Measurements from ENCODE around the gene DIPK1A. TPM values are rescaled to one million over a fixed set of nuclear protein-coding genes. Genes with fewer than 3 reads are reported as not detected.
A peak's percentile ranks its signal among the peaks of the same experiment; 100 is the strongest.
"Not testable (repeated sequence)": the region's sequence is repeated elsewhere in the genome, so short reads cannot be mapped to it uniquely, and the experiment has no call there.

DIPK1A gene
- total RNA-seq, 1 experiment from 2014 or later = 12.4 TPM

DNA sequence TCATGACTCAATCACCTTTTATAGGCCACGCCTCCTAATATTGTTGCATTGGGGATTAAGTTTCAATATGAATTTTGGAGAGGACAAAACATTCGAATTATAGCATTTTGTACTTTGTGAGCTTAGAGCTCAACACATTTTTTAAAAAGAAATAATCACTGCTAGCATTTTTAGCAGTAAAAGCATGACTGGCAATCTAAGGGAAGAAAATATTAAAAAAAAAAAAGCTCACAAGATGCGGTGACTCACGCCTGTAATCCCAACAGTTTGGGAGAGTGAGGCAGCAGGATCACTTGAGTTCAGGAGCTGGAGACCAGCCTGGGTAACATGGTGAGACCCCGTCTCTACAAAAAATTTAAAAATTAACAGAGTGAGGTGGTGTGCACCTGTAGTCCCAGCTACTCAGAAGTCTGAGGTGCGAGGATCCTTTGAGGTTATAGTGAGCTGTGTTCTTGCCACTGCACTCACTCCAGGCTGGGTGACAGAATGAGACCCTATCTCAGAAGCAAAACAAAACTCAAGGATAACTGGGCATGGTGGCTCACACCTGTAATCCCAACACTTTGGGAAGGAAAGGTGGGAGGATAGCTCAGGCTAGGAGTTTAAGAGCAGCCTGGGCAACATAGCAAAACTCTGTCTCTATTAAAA, 28.8 kb upstream of the DIPK1A start:
- in situ Hi-C loops (cut with HindIII; ENCODE audit: low pct_unique_long_range_greater_than_20kb, low sequenced_read_pairs) = no loop called here
- DNase-seq (ENCODE audit: low read depth, low spot score) = no peak

- in situ Hi-C loops (cut with HindIII; ENCODE audit: low pct_unique_long_range_greater_than_20kb, low sequenced_read_pairs) = no loop called here
- DNase-seq (ENCODE audit: low read depth, low spot score) = no peak
Observed at GRCh38 chr1:92989253-92989652, 28.0 kb upstream of the DIPK1A start.

- DNase-seq (ENCODE audit: low read depth, low spot score) = no peak
- in situ Hi-C loops (cut with HindIII; ENCODE audit: low pct_unique_long_range_greater_than_20kb, low sequenced_read_pairs) = no loop called here
Observed at GRCh38 chr1:92987462-92987861, 26.2 kb upstream of the DIPK1A start.

DNA sequence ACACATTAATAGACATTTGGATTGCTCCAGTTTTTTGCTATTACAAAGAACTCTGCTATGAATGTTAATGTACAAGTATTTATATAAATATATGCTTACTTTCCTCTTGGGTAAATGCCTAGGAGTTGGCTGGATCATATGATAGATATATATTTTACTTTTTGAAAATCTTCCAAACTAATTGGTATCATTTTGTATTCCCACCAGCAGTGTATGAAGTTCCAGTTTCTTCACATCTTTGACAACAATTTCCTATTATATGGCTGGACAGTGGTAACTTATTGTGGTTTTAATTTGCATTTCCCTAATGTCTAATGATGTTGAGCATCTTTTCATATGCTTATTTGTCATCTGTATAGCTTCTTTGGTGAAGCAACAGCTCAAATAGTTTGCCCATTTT, 23.8 kb upstream of the DIPK1A start:
- in situ Hi-C loops (cut with HindIII; ENCODE audit: low pct_unique_long_range_greater_than_20kb, low sequenced_read_pairs) = no loop called here
- DNase-seq (ENCODE audit: low read depth, low spot score) = peak; percentile 75

GRCh38 chr1:92980732-92981647, 19.7 kb upstream of the DIPK1A start:
- in situ Hi-C loops (cut with HindIII; ENCODE audit: low pct_unique_long_range_greater_than_20kb, low sequenced_read_pairs) = no loop called here
- no peak for DNase-seq (ENCODE audit: low read depth, low spot score)

DNA sequence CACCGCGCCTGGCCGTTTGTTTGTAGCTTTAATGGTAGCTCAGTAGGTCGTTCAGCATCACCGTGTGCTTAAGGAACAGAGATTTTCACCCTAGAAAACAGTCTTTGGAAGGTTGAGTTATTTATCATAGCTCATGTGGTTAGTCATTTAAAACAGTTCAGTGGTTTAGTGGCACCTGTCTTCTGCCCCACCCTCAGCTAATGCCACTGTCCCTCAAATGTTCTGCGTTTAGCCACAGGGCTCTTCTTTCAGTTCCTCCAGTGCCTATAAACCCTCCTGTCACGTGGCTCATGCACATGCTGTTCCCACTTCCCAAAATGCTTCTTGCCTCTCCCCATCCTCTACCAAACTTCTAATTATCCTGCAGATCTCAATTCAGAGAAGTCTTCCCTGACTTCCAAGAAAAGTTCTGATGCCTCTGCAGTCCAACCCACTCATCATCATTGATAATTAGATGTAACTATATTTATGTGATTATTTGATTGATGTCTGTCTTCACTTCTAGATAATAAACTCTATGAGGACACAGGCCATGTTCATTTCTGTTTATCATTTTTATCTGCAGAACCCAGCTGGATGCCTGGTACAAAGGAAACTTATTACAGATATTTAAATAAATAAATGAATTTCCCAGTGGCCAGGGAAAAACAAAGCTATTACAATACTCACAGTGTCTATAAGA, 14.4 kb upstream of the DIPK1A start:
- in situ Hi-C loops (cut with HindIII; ENCODE audit: low pct_unique_long_range_greater_than_20kb, low sequenced_read_pairs) = no loop called here
- no peak for DNase-seq (ENCODE audit: low read depth, low spot score)

- DNase-seq (ENCODE audit: low read depth, low spot score); in situ Hi-C loops (cut with HindIII; ENCODE audit: low pct_unique_long_range_greater_than_20kb, low sequenced_read_pairs): not testable (repeated sequence)
Observed at GRCh38 chr1:92974112-92974511, 12.8 kb upstream of the DIPK1A start.

DNA sequence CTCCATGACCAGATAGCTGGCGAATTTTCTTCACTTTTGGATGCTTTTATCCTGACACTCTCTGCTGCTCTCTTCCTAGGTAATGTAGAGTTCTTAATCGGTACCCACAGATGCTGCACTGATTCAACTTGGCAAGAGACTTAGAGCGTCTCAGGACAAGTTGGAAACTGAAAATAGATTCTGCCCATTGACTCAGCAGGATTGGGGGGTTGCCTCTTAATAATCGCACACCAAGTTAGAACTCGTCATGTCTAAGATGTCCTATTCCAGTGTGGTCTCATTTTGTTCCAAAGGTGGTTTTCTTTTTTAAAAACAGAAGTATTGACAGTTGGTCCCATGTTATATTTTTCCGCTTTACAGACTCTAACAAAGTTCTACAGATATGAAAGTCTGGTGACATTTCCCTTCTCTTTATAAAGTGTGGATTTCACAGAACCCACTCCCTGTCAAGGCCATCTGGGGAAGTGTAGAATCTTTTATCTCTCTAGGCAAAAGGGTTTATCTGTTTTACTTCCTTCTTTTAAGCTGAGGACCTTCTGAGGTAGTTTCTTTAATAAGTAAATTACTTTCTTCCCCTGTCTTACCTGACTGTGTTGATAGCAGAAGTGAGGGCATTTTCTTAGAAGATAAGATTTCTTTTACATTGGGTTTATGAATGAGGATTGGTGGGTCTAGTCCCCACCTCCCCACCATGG, 12.1 kb upstream of the DIPK1A start:
- in situ Hi-C loops (cut with HindIII; ENCODE audit: low pct_unique_long_range_greater_than_20kb, low sequenced_read_pairs) = no loop called here
- DNase-seq (ENCODE audit: low read depth, low spot score) = no peak

DNA sequence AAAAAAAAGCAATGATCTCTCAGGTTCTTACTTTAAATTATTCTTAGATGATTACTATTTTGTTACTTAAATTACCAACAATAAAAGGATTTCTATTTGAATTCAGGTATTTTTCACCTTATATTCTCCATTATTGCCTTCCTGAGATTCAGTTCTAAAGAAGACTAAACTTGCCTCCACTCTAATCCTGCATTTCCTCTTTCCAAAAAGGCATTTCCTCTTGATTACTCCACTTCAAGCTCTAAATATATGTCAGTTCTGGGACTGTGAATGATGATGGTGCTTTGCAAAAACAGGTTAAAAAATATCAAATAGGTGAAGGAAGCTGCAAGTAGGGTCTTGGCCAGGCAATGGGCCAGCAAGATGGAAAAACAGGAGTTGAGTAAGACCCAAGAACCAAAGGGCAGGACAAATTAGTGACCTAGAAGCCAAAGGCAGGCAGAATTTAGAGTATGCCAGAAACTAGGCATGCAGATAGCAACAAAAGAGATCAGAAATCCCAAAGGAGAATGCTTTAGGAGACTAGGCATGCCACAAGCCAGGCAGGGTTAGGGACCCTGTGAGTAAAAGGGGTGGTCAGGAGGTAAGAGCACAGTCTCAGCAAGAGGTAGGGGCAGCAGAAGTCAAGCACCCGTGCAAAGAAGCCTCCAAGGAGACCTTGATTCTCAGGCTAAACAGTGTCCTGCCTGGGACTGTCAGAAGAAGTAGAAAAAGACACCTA, 11.3 kb upstream of the DIPK1A start:
- DNase-seq (ENCODE audit: low read depth, low spot score) = no peak
- in situ Hi-C loops (cut with HindIII; ENCODE audit: low pct_unique_long_range_greater_than_20kb, low sequenced_read_pairs) = no loop called here

DNA sequence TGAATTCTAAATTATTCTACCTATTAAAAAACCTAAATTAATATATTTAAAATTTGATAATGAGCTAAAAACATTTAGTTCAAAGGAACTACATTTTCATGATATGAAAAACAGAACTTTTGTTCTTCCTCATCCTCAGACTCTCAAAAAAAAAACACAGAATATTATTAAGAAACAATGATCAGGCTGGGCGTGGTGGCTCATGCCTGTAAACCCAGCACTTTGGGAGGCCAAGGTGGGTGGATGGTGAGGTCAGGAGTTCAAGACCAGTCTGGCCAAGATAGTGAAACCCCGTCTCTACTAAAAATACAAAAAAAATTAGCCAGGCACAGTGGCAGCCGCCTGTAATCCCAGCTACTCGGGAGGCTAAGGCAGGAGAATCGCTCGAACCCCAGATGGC, 10.7 kb upstream of the DIPK1A start:
- in situ Hi-C loops (cut with HindIII; ENCODE audit: low pct_unique_long_range_greater_than_20kb, low sequenced_read_pairs); DNase-seq (ENCODE audit: low read depth, low spot score): not testable (repeated sequence)

DNA sequence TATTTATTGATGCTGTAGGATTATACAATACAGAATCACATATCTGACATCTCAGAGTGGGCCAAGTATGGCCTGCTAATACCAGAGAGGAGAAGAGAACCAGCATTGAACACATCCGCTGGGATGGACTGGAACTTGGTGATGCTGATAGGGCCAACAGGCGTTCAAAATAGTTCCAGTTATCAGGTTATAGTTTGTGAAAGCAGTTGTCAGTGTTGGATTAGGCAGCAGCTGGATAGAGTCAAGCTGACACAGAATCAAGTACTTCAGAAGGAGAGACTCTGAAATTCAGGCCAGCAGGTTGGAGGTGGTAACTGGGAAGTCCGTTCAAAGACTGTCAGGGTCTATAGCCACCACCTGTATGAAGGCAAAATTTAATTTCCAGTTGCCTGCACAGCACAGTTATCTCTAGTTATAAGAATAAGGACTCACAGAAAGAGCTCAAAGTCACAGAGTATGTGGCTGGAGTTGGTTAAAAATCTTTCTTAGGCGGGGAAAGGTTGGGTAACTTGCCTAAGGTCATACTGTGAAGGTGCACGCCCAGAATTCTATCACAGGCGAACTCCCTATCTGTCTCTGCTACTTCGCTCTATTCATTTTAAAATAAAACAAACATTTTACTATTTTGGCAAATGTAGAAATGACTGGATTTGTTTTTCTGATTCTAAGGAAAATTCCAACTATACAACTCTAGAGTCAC, 9.9 kb upstream of the DIPK1A start:
- DNase-seq (ENCODE audit: low read depth, low spot score) = no peak
- in situ Hi-C loops (cut with HindIII; ENCODE audit: low pct_unique_long_range_greater_than_20kb, low sequenced_read_pairs) = no loop called here

DNA sequence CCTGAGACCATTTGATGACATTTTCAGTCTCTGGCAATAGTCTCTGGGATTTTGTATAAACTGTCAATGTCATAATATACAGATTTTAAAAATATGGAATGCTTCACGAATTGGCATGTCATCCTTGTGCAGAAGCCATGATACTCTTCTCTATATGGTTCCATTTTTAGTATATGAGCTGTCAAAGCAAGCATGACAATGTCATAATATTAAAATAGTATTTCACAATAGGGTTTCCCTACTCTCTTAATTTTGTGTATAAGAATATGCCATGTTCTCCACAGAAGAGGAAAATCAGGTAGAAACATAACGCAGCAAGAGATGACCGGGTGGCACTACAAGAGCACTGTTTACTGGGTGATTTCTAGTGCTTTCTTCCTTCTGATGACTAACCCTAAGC, 8.3 kb upstream of the DIPK1A start:
- in situ Hi-C loops (cut with HindIII; ENCODE audit: low pct_unique_long_range_greater_than_20kb, low sequenced_read_pairs) = no loop called here
- DNase-seq (ENCODE audit: low read depth, low spot score) = no peak

DNA sequence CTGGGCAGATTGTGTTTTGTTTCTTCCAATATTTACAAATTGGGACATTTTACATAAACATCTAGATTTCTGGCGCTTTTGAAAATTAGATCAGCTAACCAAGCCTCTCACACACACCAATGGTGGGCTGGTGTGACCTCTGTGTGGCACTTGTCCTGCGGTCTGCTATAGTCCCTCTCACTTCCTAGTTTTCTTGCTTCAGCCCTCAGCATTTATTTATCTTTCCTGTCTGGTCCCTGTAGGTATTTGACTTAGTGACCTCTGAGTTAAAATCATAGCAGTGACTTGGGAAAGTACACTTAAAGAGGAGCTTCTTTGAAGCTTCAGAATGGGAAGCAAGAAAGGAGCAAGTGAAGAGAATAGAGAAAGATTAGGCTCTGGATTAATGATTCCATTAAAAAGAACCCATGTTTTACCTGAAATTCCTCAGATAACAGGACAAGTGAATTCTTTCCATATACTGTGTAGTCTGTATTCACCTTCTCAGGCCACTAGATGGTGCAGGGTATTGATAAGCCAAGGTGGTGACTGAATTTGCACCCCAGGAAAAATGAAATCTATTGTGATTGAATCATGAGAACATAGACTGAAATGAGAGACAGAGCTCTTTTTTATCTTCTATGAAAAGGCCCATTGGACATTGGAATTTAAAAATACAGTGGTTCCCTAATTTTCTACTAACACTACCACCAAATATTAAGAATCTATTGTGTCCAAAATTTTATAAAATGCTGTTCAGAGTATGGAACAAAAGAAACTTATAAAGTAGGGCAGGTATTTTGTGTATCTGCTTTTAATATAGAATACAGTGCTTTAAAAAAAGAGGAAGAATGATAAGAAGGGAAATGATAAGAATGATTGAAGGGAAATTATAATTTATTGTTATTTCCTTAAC, 7.1 kb upstream of the DIPK1A start:
- peak; percentile 55 for DNase-seq (ENCODE audit: low read depth, low spot score)

DNA sequence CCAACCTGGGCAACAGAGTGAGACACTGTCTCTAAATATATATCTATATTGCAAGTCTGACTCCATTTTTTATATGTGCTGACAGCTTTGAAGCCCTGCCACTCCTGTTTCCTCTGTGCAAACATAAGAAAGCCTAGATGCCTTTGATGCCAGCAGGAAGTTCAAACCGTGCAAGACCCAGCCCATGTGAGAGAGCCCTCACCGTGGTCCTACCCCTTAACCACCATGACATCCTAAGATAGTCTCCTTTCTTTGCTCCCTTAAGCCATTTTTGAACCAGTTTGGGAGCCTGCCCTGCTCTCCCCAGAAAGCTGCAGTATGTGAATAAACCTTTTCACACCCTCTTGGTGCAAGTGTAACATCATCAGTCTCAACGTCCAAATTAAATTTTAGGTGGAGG, 3.7 kb upstream of the DIPK1A start:
- DNase-seq (ENCODE audit: low read depth, low spot score) = no peak
- in situ Hi-C loops (cut with HindIII; ENCODE audit: low pct_unique_long_range_greater_than_20kb, low sequenced_read_pairs) = no loop called here

More for the DNA sequence above, 7.1 kb upstream of the DIPK1A start:
- in situ Hi-C loops (cut with HindIII; ENCODE audit: low pct_unique_long_range_greater_than_20kb, low sequenced_read_pairs) = no loop called here

DNA sequence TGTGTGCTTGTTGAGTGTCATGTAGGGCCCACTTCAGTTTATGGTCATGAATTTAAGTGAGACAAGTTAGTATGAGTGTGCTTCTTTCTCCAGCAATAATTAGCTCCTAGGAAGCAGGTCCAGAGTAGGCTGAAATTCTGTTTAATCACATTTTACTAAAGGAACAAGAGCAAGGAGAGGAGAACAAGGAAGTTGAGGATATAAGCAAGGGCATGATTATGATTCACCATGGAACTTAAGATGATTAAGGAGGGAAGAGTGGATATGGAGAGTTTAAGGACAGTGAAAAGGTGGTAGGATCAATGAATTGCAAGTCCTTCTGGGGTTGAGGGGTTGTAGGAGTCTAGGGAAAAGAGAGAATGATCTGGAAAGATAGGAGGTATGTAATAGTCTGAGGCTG, 3.1 kb upstream of the DIPK1A start:
- in situ Hi-C loops (cut with HindIII; ENCODE audit: low pct_unique_long_range_greater_than_20kb, low sequenced_read_pairs) = no loop called here
- DNase-seq (ENCODE audit: low read depth, low spot score) = no peak
